IMR-90 (cell line): ENCODE data around the gene S100A16. TPM values are rescaled to one million over a fixed set of nuclear protein-coding genes. Genes with fewer than 3 reads are reported as not detected.

Experiments
- ATAC-seq: fragments of 200-7000 bp; cut with Tn5 transposase; 2 replicates; pipeline ENCODE4 v1.9.1; 2020; ENCODE audit warnings: low read depth, mild to moderate bottlenecking, moderate library complexity
- BruUV-seq: library from RNA; stranded (reverse); fragments of 400-500 nt; replicated peaks from 2 replicates; lab custom pipeline; 2021; lab: Mats Ljungman, UMichigan
- CTCF ChIA-PET: fragments of 300-600 bp; formaldehyde crosslinking; extraction: SDS; loops from one replicate; lab custom pipeline; 2021; ENCODE audit warnings: antibody characterized with exemption; lab: Yijun Ruan, JAX
- POLR2A ChIA-PET: fragments of 300-600 bp; sonication (Branson Sonifier 250); formaldehyde crosslinking; loops from one replicate; lab custom pipeline; 2022; ENCODE audit warnings: antibody characterized with exemption; ENCODE audit not compliant: unreplicated experiment; lab: Charles Lee
- DNase-seq: peaks from one replicate; pipeline ENCODE4 v3.0.0; 2013
- H2AFZ ChIP-seq: replicated peaks from 2 replicates; pipeline ENCODE3; 2013; ENCODE audit warnings: low read length, mild to moderate bottlenecking; ENCODE audit not compliant: poor library complexity
- H2AK5ac ChIP-seq: 2 replicates; pipeline ENCODE4 v1.6.1; 2013; ENCODE audit warnings: low read depth, low read length, inconsistent platforms
- H2AK9ac ChIP-seq: replicated peaks from 2 replicates; pipeline ENCODE3; 2013; ENCODE audit warnings: mild to moderate bottlenecking, low read depth, low read length, moderate library complexity; ENCODE audit not compliant: poor library complexity
- H2BK120ac ChIP-seq: 2 replicates; pipeline ENCODE4 v1.6.1; 2013; ENCODE audit warnings: low read depth, low read length, inconsistent platforms
- H2BK15ac ChIP-seq: 3 replicates; pipeline ENCODE4 v1.6.1; 2013; ENCODE audit warnings: low read depth, low read length, inconsistent platforms
- H2BK20ac ChIP-seq: 2 replicates; pipeline ENCODE4 v1.6.1; 2013; ENCODE audit warnings: low read depth, mild to moderate bottlenecking, inconsistent platforms, low read length, moderate library complexity
- H2BK5ac ChIP-seq: 2 replicates; pipeline ENCODE4 v1.6.1; 2013; ENCODE audit warnings: mild to moderate bottlenecking, low read depth, low read length, inconsistent platforms; ENCODE audit not compliant: poor library complexity, severe bottlenecking
- H3K14ac ChIP-seq: replicated peaks from 2 replicates; pipeline ENCODE4 v1.6.1; 2013; ENCODE audit warnings: low read depth, low read length, inconsistent platforms
- H3K18ac ChIP-seq: 2 replicates; pipeline ENCODE4 v1.6.1; 2013; ENCODE audit warnings: low read depth, low read length, control low read depth
- H3K23ac ChIP-seq: 2 replicates; pipeline ENCODE4 v1.6.1; 2013; ENCODE audit warnings: low read depth, low read length, inconsistent platforms
- H3K27ac ChIP-seq: 2 replicates; pipeline ENCODE4 v1.5.1; 2013; ENCODE audit warnings: mild to moderate bottlenecking, control low read depth, low read length; ENCODE audit not compliant: insufficient read depth
- H3K27me3 ChIP-seq: 2 replicates; pipeline ENCODE4 v1.6.1; 2013; ENCODE audit warnings: low read length; ENCODE audit not compliant: control insufficient read depth, insufficient read depth
- H3K36me3 ChIP-seq: 2 replicates; pipeline ENCODE4 v1.6.1; 2013; ENCODE audit warnings: low read length, mixed read lengths; ENCODE audit not compliant: control insufficient read depth, insufficient read depth
- H3K4ac ChIP-seq: 2 replicates; pipeline ENCODE4 v1.6.1; 2013; ENCODE audit warnings: low read depth, low read length, inconsistent platforms
- H3K4me1 ChIP-seq: 2 replicates; pipeline ENCODE4 v1.6.1; 2013; ENCODE audit warnings: low read length, mixed read lengths; ENCODE audit not compliant: control insufficient read depth, insufficient read depth
- H3K4me2 ChIP-seq: 2 replicates; pipeline ENCODE4 v1.6.1; 2013; ENCODE audit warnings: low read depth, mild to moderate bottlenecking, control low read depth, low read length, moderate library complexity
- H3K4me3 ChIP-seq: 2 replicates; pipeline ENCODE4 v1.5.1; 2013; ENCODE audit warnings: low read depth, mild to moderate bottlenecking, control low read depth, low read length, moderate library complexity; ENCODE audit not compliant: insufficient read depth
- H3K56ac ChIP-seq: 2 replicates; pipeline ENCODE4 v1.6.1; 2013; ENCODE audit warnings: low read length, inconsistent platforms; ENCODE audit not compliant: insufficient read depth; ENCODE audit errors: extremely low read depth
- H3K79me1 ChIP-seq, 2 experiments: 2 replicates each; pipeline ENCODE4 v1.6.1; 2013; ENCODE audit warnings: low read length in 2 of 2, inconsistent platforms in 1 of 2, low read depth in 1 of 2
- H3K9ac ChIP-seq: 2 replicates; pipeline ENCODE4 v1.6.1; 2013; ENCODE audit warnings: low read depth, low read length, control low read depth
- H3K9me1 ChIP-seq: 2 replicates; pipeline ENCODE4 v1.6.1; 2013; ENCODE audit warnings: low read length, inconsistent platforms; ENCODE audit not compliant: insufficient read depth
- H3K9me3 ChIP-seq: 2 replicates; pipeline ENCODE4 v1.6.1; 2013; ENCODE audit warnings: low read length; ENCODE audit not compliant: control insufficient read depth, insufficient read depth
- H4K20me1 ChIP-seq: 2 replicates; pipeline ENCODE4 v1.6.1; 2013; ENCODE audit warnings: low read length, inconsistent platforms; ENCODE audit not compliant: insufficient read depth
- H4K5ac ChIP-seq: 2 replicates; pipeline ENCODE4 v1.6.1; 2013; ENCODE audit warnings: mild to moderate bottlenecking, low read depth, low read length, control low read depth
- H4K8ac ChIP-seq, 2 experiments: 2 replicates each; pipeline ENCODE4 v1.6.1; 2013; ENCODE audit warnings: low read depth in 2 of 2, low read length in 2 of 2, control low read depth in 1 of 2, inconsistent platforms in 1 of 2
- H4K91ac ChIP-seq: 2 replicates; pipeline ENCODE4 v1.6.1; 2013; ENCODE audit warnings: low read depth, low read length, inconsistent platforms; ENCODE audit not compliant: insufficient read depth
- CHD1 ChIP-seq: IDR thresholded peaks from 2 replicates; pipeline ENCODE4 v1.6.1; 2012; ENCODE audit warnings: low read depth, low read length, improper control_type of control experiment
- FOS ChIP-seq: fragments of 150-350 bp; IDR thresholded peaks from 2 replicates; pipeline ENCODE4 v1.6.1; 2016; ENCODE audit warnings: low read depth, low read length
- RAD21 ChIP-seq: IDR thresholded peaks from 2 replicates; pipeline ENCODE4 v1.6.1; 2012; ENCODE audit warnings: low read length, improper control_type of control experiment
- USF2 ChIP-seq: fragments of 150-350 bp; IDR thresholded peaks from 2 replicates; pipeline ENCODE4 v1.6.1; 2017; ENCODE audit warnings: mild to moderate bottlenecking, antibody characterized with exemption, low read length, low read depth
- WGBS, 2 experiments: methylation state at CpG; one replicate each; pipeline versions ENCODE4 v1.1.5 to v1.1.7; 2013; ENCODE audit warnings: missing lambda C conversion rate in 2 of 2; ENCODE audit not compliant: insufficient read length in 1 of 2; ENCODE audit errors: extremely low coverage in 2 of 2; 5-methylcytosine and 5-hydroxymethylcytosine counted together
- dilution Hi-C: fragments of 300-500 bp; cut with HindIII; formaldehyde crosslinking; loops from one replicate; pipeline ENCODE4 v1.14.3; 2018; ENCODE audit warnings: low sequenced_read_pairs; ENCODE audit not compliant: unreplicated experiment
- in situ Hi-C: fragments of 300-500 bp; cut with MboI; formaldehyde crosslinking; loops from 3 replicates; pipeline ENCODE4 v1.14.3; 2019; ENCODE audit warnings: low sequenced_read_pairs, inconsistent platforms, mixed read lengths
- intact Hi-C: fragments of 100-400 bp; cut with micrococcal nuclease; formaldehyde crosslinking; loops from 2 replicates; pipeline ENCODE4 v1.10.0; 2022
- polyA plus RNA-seq, 3 experiments: library from polyadenylated mRNA; depleted of rRNA; stranded (reverse); fragments of >200 nt; gene quantifications; 2 replicates each; pipeline ENCODE4 v1.2.3, GENCODE V29; 2012; ENCODE audit warnings: low replicate concordance in 1 of 3
- total RNA-seq: library from RNA; depleted of rRNA; stranded (reverse); fragments of >200 nt; gene quantifications from 2 replicates; pipeline ENCODE4 v1.2.3, GENCODE V29; 2012
- TF ChIP-seq, protein P1 (sequence below): conservative IDR thresholded peaks from 2 replicates; pipeline ENCODE4 v1.5.1; 2012; ENCODE audit warnings: mild to moderate bottlenecking, low read depth, low read length, improper control_type of control experiment

Gene S100A16
- total and polyA plus RNA-seq, 2 of the 4 experiments (the other 2 are of a cell fraction), result 201 to 515 TPM

- Histone ChIP-seq H4K91ac (no peak overlapping the region), H3K18ac (no peak overlapping the region), H3K9me1 (0 out of 2 replicates have a peak, but pooled peaks cover 5% of the 10 kb centered on the region), H3K4me1 (peaks cover under 1% of the 10 kb centered on the region), H4K8ac (no peak overlapping the region), H2AK5ac (no peak overlapping the region), H3K36me3 (peaks cover 53% of the 10 kb centered on the region), H2BK120ac (no peak overlapping the region), H3K4ac (no peak overlapping the region), H3K79me1 (peaks cover 47 to 72% of the 10 kb centered on the region in 2 experiments), H3K4me3 (no peak overlapping the region), H3K27ac (no peak overlapping the region), H3K56ac (no peak overlapping the region), H3K9ac (no peak overlapping the region), H4K20me1 (peaks cover 35% of the 10 kb centered on the region), H3K27me3 (no peaks in the 10 kb centered on the region), H2BK20ac (no peak overlapping the region), H3K14ac (no peak overlapping the region), H2AFZ (no peak overlapping the region), H4K5ac (no peak overlapping the region), H2BK5ac (no peak overlapping the region), H2AK9ac (no peak overlapping the region), H3K4me2 (no peak overlapping the region), H3K23ac (no peak overlapping the region), H2BK15ac (no peak overlapping the region), H3K9me3 (no peaks in the 10 kb centered on the region)
- no peak for TF ChIP-seq RAD21
- TF ChIP-seq CHD1, result no peak
- TF ChIP-seq, protein P1, sequence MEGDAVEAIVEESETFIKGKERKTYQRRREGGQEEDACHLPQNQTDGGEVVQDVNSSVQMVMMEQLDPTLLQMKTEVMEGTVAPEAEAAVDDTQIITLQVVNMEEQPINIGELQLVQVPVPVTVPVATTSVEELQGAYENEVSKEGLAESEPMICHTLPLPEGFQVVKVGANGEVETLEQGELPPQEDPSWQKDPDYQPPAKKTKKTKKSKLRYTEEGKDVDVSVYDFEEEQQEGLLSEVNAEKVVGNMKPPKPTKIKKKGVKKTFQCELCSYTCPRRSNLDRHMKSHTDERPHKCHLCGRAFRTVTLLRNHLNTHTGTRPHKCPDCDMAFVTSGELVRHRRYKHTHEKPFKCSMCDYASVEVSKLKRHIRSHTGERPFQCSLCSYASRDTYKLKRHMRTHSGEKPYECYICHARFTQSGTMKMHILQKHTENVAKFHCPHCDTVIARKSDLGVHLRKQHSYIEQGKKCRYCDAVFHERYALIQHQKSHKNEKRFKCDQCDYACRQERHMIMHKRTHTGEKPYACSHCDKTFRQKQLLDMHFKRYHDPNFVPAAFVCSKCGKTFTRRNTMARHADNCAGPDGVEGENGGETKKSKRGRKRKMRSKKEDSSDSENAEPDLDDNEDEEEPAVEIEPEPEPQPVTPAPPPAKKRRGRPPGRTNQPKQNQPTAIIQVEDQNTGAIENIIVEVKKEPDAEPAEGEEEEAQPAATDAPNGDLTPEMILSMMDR, result no peak
- no peak for TF ChIP-seq FOS
- no peak for TF ChIP-seq USF2
- ChIA-PET CTCF (no interaction called here), POLR2A (interaction anchor here (0.9 kb wide), 1 partner anchor 11 kb away, joined by 3 read pairs; the partner anchor contains the start of gene S100A13)
- in situ Hi-C loops, result no loop called here
- dilution Hi-C loops, result no loop called here
- DNase-seq, result no peak
- WGBS, 2 experiments, result 92% methylated on average over 6 of the region's 6 CpGs; no CpG with 5 or more reads in 1 of the 2 experiments
- BruUV-seq, result no TSS peak
- intact Hi-C loops, result no loop called here
- ATAC-seq, result no peak
Observed at GRCh38 chr1:153638261-153638660, 25.3 kb upstream of the S100A16 start.
